Frontal cortex (tissue), 4 donors: ENCODE data around the gene SUMO3. TPM values are rescaled to one million over a fixed set of nuclear protein-coding genes. Genes with fewer than 3 reads are reported as not detected.

Source experiments
- DNase-seq, 2 donors: peaks; one replicate each; pipeline ENCODE4 v3.0.0; 2012; ENCODE audit warnings: low spot score in 2 of 2
- FAIRE-seq: peaks from 2 replicates; lab custom pipeline; 2012; peaks lifted over from hg19 to GRCh38; lab: Jason Lieb, UNC
- total RNA-seq: library from RNA; depleted of rRNA; stranded (reverse); fragments of >200 nt; gene quantifications from one replicate; pipeline ENCODE4 v1.2.3, GENCODE V29; 2014
- donor health status: control.
- donor health status: control.
- donor health status: control.

Gene SUMO3
- total RNA-seq, 1 donor from 2014 or later: 63.2 TPM

DNA sequence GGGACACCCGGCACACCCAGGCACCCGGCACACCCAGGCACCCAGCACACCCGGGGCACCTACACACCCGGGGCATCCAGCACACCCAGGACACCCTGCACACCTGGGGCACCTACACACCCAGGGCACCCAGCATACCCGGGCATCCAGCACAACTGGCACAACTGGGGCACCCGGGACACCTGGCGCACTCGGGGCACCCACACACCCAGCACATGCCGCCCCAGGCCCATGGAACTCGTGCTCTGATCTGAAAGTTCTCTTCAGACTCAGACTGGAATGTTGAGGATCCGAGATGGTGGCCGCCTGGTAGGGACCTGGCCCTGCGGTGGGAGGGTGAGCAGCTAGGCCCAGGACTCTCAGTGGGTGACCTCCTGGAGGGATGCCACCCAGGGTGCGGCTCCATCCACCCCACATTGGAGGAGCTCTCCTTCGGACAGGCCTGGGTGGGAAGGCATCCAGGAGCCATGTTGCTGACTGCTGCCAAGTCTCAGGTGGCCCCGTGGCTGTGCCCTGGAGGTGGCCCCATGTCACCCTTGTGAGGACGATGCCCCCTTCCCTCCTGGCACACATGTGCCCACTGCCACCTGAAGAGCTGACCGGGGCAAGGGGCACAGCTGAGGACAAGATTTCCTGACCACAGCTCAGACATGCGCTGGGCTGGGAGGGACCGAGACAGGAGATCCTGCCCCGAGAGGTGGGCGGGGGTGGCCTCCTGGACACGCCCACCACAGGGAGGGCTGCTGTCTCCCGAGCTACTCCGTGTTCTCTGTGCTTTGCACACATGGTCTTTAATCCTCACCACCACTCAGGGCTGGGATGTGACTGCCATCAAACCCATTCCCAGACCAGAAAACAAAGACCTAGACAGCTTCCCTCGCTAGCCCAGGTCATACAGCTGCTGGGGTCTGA is 53.3 kb downstream of the SUMO3 start:
- FAIRE-seq (no peak), DNase-seq (no peak)

DNA sequence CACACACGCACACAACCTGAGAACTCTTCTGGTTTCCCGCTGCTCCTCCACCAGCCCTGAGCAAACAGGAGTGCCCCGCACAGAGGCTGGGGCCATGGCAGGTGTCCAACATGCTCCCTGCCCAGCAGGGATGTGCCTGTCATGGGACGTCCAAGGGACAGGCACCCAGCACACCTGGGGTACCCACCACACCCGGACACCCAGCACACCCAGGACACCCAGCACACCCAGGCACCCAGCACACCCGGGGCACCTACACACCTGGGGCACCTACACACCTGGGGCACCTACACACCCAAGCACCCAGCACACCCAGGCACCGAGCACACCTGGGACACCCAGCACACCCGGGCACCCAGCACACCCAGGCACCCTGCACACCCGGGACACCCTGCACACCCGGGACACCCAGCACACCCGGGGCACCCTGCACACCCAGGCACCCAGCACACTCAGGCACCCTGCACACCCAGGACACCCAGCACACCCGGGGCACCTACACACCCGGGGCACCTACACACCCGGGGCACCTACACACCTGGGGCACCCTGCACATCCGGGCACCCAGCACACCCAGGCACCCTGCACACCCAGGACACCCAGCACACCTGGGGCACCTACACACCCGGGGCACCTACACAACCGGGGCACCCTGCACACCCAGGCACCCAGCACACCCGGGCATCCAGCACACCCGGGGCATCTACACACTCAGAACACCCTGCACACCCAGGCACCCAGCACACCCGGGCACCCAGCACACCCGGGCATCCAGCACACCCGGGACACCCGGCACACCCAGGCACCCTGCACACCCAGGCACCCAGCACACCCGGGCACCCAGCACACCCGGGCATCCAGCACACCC is 54.2 kb downstream of the SUMO3 start:
- no peak for FAIRE-seq
- DNase-seq: no peak

DNA sequence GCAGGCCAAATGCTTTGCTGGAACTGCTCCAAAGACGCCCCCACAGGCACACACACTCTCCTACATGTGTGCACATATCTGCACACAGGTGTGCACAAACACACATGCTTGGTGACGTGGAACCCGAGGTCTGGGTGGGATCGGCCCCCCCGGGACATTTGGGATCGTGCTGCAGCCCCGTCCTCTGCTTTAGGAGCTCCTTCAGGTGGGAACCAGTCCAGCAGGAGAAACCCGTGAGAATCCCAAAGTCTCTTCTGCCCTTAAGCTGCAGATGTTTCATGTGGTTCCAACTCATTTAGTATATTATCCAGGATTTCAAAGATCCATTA is 54.8 kb downstream of the SUMO3 start:
- FAIRE-seq (no peak), DNase-seq (no peak)

DNA sequence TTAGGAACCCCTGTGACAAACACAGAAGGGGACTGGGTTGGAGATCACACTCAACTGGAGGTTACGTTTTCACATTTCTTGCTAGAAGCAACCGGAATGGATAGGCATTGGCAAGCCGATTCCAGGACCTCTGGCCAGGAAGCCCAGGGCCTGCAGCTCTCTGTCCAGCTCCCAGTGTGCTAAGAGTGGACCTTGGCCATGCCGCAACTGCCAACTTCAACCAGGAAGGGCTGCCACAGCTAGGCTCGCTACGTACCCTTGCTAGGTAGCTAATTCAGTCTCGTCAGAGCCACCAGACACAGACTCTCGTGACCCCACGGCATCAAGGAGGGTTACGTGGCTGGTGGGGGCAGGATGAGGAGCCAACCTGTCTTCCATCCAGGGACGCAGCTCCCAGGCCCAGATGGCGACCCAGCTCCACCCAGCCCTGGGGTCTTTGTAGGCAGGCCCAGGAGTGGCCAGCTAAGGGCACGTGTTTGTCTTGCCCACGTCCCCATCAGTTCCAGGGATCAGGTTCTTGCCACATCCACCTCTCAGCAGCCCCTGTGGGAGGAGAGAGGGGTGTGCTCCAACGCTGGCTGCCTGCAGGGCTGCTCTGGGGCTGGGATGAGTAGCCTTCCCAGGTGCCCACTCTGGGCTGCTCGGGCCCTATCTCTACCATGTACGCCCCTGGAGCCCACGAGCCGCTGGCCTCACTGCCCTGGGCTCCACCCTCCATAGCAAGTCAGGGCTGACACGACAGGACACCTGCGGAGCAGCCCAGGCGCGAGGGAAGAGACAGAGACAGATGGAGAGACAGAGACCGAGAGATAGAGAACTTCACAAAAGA is 55.4 kb downstream of the SUMO3 start:
- FAIRE-seq (no peak), DNase-seq (no peak)

DNA sequence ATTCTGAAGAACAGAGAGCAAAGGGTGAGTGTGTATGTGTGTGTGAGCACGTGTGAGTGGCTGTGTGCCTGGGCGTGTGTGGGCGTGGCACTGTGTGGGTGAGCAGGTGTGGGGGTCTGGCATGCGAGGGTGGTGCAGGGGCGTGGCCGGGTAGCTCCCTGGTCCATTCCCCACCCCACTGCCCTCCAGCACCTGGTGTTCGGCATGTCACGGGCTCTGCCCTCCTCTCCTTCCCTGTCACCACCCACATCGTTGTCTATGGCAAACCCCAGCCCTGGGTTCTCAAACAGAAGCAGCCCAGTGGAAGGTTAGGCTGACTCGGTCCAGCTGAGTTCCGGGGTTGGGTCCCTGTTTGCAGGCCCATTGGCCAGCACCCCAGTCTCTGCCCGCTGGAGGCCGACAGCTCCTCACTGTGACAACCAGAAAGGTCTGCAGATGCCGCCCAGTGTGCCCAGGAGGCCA is 56.1 kb downstream of the SUMO3 start:
- no peak for DNase-seq
- no peak for FAIRE-seq

DNA sequence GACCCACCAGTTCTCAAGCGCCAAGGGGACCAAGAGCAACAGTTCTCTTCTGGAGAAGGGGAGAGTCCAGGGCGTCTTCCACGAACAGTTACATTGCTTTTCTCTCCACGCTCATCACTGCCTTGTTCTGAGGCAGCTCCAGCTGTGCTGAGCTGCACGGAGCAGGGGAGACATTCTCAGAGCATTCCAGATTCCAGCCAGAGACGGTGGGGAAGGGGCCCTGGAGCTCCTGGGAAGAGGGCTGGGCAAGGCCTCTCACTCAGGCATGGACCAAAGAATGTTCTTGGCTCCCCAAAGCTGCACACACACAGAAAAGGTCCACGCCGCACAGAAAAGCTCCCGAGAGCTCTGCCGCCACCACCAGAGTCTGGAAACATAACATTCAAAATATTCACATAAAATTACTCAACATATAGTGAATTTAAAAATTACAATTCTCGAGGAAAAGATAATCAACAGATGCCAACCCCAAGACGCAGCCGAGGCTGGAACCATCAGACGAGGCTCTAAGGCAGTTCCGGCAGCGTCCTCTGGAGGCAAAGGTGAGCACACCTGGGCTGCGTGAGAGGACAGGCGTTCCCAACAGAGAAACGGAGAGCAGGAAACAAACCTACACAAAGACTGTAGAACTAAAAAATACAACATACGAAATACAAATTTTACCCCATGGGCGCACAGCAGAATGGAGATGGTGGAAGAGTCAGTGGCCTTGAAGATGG is 56.7 kb downstream of the SUMO3 start:
- FAIRE-seq (no peak), DNase-seq (no peak)

DNA sequence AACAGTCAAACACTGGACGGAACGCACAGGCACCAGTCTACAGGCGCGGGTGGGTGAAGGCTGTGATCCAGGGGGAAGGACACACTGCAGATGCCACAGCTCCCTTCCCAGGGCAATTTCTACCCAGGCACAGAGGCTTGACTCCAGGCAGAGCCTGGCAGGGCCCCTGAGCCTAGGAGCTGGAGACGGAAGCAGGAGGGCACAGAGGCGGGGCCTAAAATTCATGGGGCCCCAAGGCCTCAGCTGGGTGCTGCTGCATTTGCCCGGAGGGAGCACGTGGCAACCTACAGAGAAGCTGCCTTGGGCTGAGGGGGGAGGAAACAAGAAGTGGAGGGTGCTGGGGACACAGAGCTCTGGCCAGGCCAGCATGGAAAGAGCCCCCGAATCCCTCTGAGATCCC is 57.5 kb downstream of the SUMO3 start:
- FAIRE-seq (no peak), DNase-seq (no peak)

DNA sequence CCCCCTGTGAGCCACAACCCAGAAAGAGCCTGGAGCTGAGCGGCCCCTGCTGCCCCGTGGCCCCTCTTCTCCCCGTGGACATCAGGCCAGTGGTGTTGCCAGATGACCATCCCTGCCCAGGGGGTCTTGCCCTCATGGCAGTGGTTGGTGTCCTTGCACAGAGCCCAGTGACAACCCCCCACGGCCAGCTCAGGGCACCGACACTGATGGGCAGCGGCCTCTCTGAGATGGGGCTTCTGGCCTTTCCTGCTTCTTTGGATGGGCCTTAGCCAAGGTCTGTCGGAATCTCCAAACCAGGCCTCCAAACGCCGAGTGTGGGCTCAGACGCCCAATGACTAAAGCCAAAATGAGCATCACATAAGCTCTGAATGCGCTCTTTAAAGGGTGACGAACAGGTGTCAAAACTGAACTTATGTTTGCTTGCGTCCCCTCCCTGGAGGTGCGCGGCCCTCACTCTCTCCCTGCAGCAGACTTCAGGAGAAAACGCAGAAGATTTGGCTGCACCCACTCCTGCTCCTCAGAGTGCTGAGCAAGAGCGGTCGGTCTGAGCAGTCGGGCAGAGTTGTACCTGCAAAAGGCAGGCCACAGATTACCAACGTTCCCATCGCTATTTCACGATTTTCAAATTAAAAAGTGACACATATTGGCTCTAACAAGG is 58.1 kb downstream of the SUMO3 start:
- FAIRE-seq: no peak
- no peak for DNase-seq

DNA sequence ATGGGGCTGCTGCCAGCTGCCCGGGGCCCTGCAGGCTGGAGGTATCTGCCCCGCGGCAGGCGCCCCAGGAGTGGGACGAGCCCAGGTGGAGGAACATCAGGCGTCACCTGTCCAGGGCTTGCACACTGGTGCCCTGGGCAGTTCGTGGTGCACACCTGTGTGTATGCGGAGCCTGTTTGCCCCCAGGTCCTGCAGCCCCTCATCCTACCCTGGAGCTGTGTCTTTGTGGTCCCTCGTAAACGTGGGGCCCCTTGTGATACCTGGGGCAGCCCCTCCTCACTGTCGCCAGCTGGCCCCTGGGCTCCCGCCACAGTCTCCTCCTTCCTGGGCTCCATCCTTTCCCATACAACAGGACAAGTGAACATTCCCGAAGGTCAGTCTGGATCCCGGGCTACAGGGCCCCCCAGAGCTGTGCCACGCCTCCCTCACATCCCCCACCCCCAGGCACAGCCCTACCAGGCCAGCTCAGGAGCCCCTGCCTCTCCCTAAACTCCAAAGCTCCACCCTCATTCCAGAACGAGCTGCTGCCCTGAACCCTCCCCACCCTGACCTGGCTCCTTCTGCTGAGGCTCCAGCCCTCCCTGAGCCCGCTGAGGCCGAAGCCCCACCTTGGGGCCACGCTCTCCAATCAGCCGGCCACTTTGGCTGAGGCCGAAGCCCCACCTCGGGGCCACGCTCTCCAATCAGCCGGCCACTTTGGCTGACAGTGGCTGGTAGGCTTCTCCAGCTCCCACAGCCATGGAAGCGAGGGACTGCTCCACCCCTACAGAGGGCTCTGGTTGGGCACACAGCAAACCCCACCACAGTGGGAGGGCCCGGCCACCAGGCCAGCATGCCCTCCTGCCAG is 58.9 kb downstream of the SUMO3 start:
- no peak for DNase-seq

DNA sequence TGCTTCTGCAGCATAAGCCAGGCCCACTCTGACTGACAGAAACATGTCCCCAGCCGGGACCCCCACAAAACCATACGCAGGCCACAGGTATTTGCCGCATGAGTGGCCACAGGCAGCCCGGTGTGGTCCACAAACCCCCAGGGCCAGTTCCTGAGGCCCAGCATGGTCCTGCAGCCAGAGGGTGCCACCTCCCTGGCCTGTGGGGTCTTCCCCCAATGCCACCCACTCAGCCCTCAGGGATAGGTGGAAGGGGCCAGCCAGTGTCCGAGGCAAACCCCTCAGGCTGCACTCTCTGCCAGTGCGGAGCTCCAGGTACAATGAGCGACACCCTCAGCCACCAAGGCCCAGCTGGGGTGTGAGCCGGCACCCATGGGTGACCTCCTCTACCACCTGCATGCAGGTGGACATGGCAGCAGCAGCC is 59.7 kb downstream of the SUMO3 start:
- no peak for FAIRE-seq
- DNase-seq: no peak

More for the DNA sequence above, 58.9 kb downstream of the SUMO3 start:
- no peak for FAIRE-seq

DNA sequence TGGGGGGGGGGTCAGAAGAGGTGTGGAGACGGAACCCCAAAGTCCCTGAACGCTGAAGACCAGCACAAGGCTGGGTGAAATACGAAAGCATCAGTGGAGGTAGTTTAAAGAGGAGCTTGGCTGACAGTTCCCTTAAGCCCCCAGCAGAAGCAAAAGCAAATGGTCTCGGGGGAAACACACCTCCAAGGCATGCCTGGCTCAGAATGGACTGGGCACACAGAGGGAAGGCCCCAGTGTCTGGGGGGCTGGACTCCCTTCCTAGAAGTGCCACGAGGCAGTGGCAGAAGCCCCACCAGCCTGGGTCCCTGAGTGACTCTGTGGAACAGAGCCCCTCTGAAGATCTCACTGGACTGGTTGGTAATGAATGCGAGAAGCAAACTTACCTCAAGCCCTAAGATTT is 60.1 kb downstream of the SUMO3 start:
- FAIRE-seq: no peak
- no peak for DNase-seq

DNA sequence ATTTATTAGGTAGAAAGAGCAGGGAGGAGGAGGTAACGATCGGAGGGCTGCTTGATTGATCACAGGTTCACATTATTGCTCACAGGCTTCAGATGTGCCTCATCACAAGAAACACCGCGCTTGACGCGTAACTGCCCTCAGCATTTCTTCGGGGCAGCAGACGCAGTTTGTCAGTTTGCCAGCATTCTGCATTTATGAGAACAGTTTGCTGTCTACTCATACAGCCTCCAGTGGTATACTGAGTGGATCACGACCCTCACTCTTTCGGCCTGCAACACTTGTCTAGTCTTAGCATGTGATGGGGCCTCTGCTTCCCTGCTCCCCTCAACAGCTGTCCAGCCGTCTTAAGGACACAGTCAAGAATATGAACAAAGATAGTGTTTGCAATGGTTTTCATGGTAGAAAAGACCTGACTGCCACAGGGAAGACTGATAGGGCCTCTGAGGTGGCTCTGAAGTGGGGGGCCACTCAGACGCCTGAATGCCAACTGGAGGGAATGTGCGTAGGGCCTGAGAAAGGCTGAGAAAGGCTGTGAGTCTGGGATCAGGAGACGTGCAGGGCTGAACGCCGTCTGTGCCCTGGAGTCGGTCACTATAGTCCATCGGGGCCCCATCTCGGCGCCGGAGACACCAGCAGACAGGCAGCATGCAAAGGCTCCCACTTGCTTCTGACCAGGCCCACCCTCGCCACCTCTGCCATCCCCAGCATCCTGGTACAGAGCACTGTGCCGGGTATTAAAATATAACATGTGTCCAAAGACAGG is 61.3 kb downstream of the SUMO3 start:
- FAIRE-seq (no peak), DNase-seq (no peak)

Other genes starting within 250 kb of the SUMO3 start
- not detected for gene KRTAP10-4, start 244.3 kb downstream of the SUMO3 start, total RNA-seq
- not detected for gene KRTAP10-5, start 237.5 kb downstream of the SUMO3 start, total RNA-seq
- not detected for gene KRTAP10-6, start 225.6 kb downstream of the SUMO3 start, total RNA-seq
- not detected for gene KRTAP10-7, start 217.5 kb downstream of the SUMO3 start, total RNA-seq
- not detected for gene KRTAP10-8, start 206.0 kb downstream of the SUMO3 start, total RNA-seq
- gene KRTAP10-9, start 191.0 kb downstream of the SUMO3 start, total RNA-seq: not detected
- gene KRTAP10-10, start 180.7 kb downstream of the SUMO3 start, total RNA-seq: not detected
- not detected for gene KRTAP10-11, start 171.6 kb downstream of the SUMO3 start, total RNA-seq
- not detected for gene KRTAP12-4, start 163.4 kb downstream of the SUMO3 start, total RNA-seq
- gene KRTAP12-3, start 160.1 kb downstream of the SUMO3 start, total RNA-seq: not detected
- gene KRTAP12-2, start 151.1 kb downstream of the SUMO3 start, total RNA-seq: not detected
- not detected for gene KRTAP12-1, start 135.9 kb downstream of the SUMO3 start, total RNA-seq
- not detected for gene KRTAP10-12, start 120.9 kb downstream of the SUMO3 start, total RNA-seq
- not detected for gene TSPEAR, start 106.5 kb downstream of the SUMO3 start, total RNA-seq
- 39.9 TPM for gene UBE2G2, start 16.2 kb downstream of the SUMO3 start, total RNA-seq
- gene PTTG1IP, start 55.6 kb upstream of the SUMO3 start, total RNA-seq: 72.2 TPM
- gene ITGB2, start 102.8 kb upstream of the SUMO3 start, total RNA-seq: 4.9 TPM
- gene SLX9, start 122.0 kb upstream of the SUMO3 start, total RNA-seq: 7.3 TPM